Ascending aorta (tissue), 2 donors: ENCODE results near the gene AATK. TPM values are rescaled to one million over a fixed set of nuclear protein-coding genes. Genes with fewer than 3 reads are reported as not detected.

ENCODE experiments used
- DNase-seq, 2 donors: peaks; one replicate each; pipeline ENCODE4 v3.0.0-alpha.2; 2019; ENCODE audit warnings: low spot score in 2 of 2
- H3K27ac ChIP-seq, 2 donors: fragments of 200-600 bp; sonication (generic); one replicate each; pipeline ENCODE4 v1.5.1; 2016 to 2017; ENCODE audit warnings: mild to moderate bottlenecking in 1 of 2
- H3K27me3 ChIP-seq: fragments of 200-600 bp; sonication (generic); one replicate; pipeline ENCODE4 v1.5.1; 2017
- H3K36me3 ChIP-seq, 2 donors: fragments of 200-600 bp; sonication (generic); one replicate each; pipeline ENCODE4 v1.5.1; 2016
- H3K4me1 ChIP-seq, 2 donors: fragments of 200-600 bp; sonication (generic); one replicate each; pipeline ENCODE4 v1.5.1; 2016 to 2017; ENCODE audit warnings: mild to moderate bottlenecking in 1 of 2
- H3K4me3 ChIP-seq, 2 donors: fragments of 200-600 bp; sonication (generic); one replicate each; pipeline ENCODE4 v1.5.1; 2016 to 2017; ENCODE audit warnings: mild to moderate bottlenecking in 1 of 2
- H3K9me3 ChIP-seq, 2 donors: fragments of 200-600 bp; sonication (generic); one replicate each; pipeline ENCODE4 v1.5.1; 2016
- CTCF ChIP-seq, 3 experiments: fragments of 200-600 bp in 2 of 3; fragments of 450-650 bp in 1 of 3; sonication (generic) in 2 of 3; IDR thresholded peaks; one replicate each; pipeline ENCODE4 v1.5.1; 2016 to 2019; ENCODE audit warnings: antibody characterized with exemption in 3 of 3, mild to moderate bottlenecking in 1 of 3, moderate library complexity in 1 of 3
- intact Hi-C: fragments of 100-400 bp; cut with DNase I; formaldehyde crosslinking; loops from one replicate; pipeline ENCODE4 v1.15.1; 2023
- total RNA-seq: library from RNA; depleted of rRNA; stranded (reverse); fragments of >200 nt; gene quantifications from one replicate; pipeline ENCODE4 v1.1.0, GENCODE V29; 2016

AATK gene
- total RNA-seq, 1 donor from 2014 or later, result 20.6 TPM

- H3K9me3 ChIP-seq, result no peaks in the 10 kb centered on the region
- no peak for TF ChIP-seq CTCF (IDR thresholded peaks at IDR 0.05)
- no peak for DNase-seq
- H3K4me1 ChIP-seq, result peaks cover 3% of the 10 kb centered on the region in 2 donors
- H3K27ac ChIP-seq, result no peak overlapping the region
- intact Hi-C loops, result no loop called here
- H3K27me3 ChIP-seq, result no peaks in the 10 kb centered on the region
- H3K36me3 ChIP-seq, result no peaks in the 10 kb centered on the region
- no peak overlapping the region for H3K4me3 ChIP-seq
Measured at GRCh38 chr17:81167638-81168037, 1.6 kb upstream of the AATK start.

GRCh38 chr17:81167194-81167524 lies 1.1 kb upstream of the AATK start:
- H3K27ac ChIP-seq, result no peak overlapping the region
- no peaks in the 10 kb centered on the region for H3K36me3 ChIP-seq
- no peak for DNase-seq
- peaks cover 3% of the 10 kb centered on the region in 2 donors for H3K4me1 ChIP-seq
- no peak overlapping the region for H3K4me3 ChIP-seq
- no peaks in the 10 kb centered on the region for H3K9me3 ChIP-seq
- intact Hi-C loops, result no loop called here
- no peaks in the 10 kb centered on the region for H3K27me3 ChIP-seq
- TF ChIP-seq CTCF (IDR thresholded peaks at IDR 0.05), result no peak

DNA sequence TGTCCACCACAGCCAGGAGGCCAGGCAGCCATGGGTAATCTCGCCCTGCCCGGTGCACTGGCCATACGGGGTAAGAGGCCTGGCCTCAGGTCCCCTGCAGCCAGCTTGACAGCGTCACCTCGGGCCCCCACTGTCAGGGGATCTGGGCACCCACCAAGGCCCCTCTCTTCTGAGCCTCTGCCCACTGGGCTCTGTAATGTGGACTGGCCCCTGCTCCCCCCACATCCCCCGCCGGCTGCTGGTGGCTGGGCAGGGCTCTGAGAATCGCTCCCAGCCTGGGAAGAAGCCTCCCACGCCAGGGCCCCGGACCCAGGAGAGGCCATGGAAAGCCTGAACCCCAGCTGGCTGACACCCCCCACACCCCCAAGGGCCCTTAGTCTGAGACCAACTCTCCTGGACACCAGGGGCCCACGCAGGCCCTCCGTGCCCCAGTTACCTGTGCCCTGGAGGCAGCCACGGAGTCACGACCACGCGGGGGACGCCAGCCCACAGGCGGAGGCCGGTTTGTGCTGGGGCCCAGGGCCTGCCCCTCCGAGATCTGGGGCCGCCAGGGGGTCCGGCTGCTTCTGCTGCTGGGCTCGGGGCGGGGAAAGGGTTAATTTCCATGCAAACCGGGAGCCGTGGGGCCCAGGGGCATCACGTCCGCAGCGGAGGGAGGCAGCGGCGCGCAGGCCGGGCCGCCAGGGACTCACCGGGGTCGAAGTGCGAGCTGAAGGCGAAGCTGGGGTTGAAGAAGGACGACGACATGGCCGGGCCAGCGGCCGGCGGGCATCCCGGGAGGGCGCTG lies 582 bp downstream of the AATK start, which contains the start of gene PVALEF:
Gene PVALEF, plus strand, starts transcription at position 262 of the 787 bp plus-strand sequence. CDS start 15,720 bp downstream, outside the sequence.
- peaks cover 3% of the 10 kb centered on the region in 2 donors for H3K4me1 ChIP-seq
- intact Hi-C loops, result no loop called here
- H3K27ac ChIP-seq, result peak within 1 kb of the TSS; percentile 5 to 33
- TF ChIP-seq CTCF (IDR thresholded peaks at IDR 0.05), result no peak
- peak within 1 kb of the TSS; percentile 25 to 67 for H3K4me3 ChIP-seq
- no peaks in the 10 kb centered on the region for H3K9me3 ChIP-seq
- DNase-seq, result no peak
- no peaks in the 10 kb centered on the region for H3K27me3 ChIP-seq
- H3K36me3 ChIP-seq, result no peaks in the 10 kb centered on the region

DNA sequence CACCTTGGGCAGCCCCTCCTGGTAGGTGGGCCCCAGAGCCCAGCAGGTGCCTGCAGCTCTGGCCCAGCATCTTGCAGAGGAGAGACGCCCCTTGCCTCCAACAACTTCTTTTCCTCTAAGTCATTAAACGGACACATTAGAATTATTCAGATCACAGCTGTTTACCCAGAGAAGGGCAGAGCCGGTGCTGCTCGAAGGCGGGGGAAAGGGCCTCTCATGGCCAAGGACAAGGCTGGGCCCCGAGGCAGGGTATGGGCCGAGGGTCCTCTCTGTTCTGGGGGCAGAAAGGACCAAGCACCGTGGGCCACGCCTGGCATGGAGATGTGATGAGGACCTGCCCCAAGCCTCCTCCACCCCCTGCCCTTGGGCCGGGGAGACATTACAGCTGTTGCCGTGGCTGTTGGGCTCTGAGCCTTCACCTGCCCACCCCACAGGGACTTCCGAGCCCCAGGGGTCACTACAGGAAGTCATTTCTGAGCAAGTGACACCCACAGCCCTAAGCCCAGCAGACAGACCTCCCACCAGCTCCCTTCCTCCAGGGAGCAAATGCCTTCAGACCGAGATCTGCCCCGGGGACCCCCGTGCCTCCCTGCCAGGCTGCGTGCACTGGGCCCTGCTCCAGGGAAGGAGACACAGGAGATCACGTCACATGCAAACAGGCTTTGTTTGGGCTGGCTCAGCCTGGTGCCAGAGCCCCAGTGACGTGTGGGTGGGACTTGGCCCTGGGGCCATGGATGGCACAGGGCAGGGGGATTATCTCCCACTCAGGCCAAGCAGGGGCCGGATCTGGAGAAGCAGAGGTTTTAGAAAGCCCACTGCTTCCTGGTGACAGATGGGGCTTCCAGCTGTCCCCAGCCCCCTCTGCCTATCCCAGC lies 1.4 kb downstream of the AATK start:
- Histone ChIP-seq H3K36me3 (no peaks in the 10 kb centered on the region), H3K9me3 (no peaks in the 10 kb centered on the region), H3K27ac (peak overlapping the region; percentile 5 to 33), H3K4me1 (peaks cover 3% of the 10 kb centered on the region in 2 donors), H3K27me3 (no peaks in the 10 kb centered on the region), H3K4me3 (peak overlapping the region in 1 of 2 donors; percentile 67)
- intact Hi-C loops, result no loop called here
- no peak for TF ChIP-seq CTCF (IDR thresholded peaks at IDR 0.05)
- no peak for DNase-seq

DNA sequence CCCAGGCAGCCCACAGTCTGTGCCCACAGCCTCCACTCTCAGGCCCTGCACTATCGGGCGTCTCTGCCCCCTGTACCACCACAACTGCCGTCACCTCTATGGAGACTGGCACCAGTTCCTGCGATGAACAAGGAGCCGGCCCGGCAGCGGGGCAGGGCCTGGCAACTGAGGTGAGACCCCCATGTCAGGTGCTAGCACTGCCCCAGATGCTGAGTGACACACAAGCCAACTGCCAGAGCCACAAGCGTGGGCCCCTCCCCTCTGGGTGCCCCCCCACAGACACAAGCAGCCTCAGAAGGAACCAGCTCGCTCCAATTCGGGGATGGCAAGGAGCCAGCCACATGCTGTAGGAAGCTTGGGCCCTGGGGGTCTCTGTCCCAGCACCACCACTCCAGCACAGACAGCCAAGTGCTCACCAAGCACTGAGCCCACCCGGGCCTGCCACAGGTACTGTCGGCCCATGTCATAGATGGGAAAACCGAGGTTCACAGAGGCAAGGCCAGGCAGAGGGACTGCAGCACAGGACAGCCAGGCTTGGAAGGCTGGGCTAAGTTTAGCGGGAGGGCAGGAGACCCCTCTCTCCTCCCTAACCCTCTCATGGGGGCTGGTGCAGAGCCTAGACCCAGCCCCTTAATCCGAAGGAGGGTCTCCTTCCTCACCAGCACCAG lies 2.2 kb downstream of the AATK start:
- no peak overlapping the region for H3K27ac ChIP-seq
- no peak for TF ChIP-seq CTCF (IDR thresholded peaks at IDR 0.05)
- no peak overlapping the region for H3K4me3 ChIP-seq
- intact Hi-C loops, result no loop called here
- no peaks in the 10 kb centered on the region for H3K9me3 ChIP-seq
- H3K36me3 ChIP-seq, result no peaks in the 10 kb centered on the region
- H3K27me3 ChIP-seq, result no peaks in the 10 kb centered on the region
- peaks cover 3% of the 10 kb centered on the region in 2 donors for H3K4me1 ChIP-seq
- no peak for DNase-seq
